Right lobe of liver (tissue), 4 donors: ENCODE measurements around the gene PCSK4.

Source experiments
- POLR2A ChIP-seq: fragments of 450-650 bp; IDR thresholded peaks from one replicate; pipeline ENCODE4 v1.6.1; 2017; ENCODE audit warnings: antibody characterized with exemption, mild to moderate bottlenecking
- TF ChIP-seq, protein P1 (sequence below), 4 donors: fragments of 200-600 bp in 3 of 4; fragments of 450-650 bp in 1 of 4; IDR thresholded peaks; one replicate each; pipeline versions ENCODE4 v1.5.1 to v1.8.0; 2016 to 2022; ENCODE audit warnings: antibody characterized with exemption in 4 of 4, mild to moderate bottlenecking in 2 of 4
- donor health status: DM: no; HTN: no; CAD: no.
- donor health status: DM: no; HTN: no; CAD: no.
- donor health status: DM: no; HTN: yes; CAD: no.

DNA sequence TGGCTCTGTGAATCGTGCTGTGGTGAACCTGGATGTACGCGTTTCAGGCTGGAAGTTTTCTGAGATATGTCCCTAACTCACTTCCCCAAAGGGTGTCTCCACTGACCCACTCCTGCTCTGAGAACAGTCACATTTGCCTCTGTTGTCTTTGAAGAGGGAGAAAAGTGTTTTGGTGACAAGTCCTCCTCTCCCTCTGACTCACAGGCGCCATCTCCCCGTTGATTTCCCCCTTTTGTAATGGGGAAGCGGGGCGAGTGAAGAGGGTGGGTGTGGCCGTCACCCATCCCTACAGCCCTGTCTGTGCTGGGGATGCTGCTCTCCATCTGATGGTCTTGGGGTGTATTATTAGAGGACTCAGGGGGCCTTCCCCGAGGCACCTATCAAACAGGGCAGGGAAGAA lies 30.7 kb downstream of the PCSK4 start:
- no peak for TF ChIP-seq POLR2A
- TF ChIP-seq, protein P1, sequence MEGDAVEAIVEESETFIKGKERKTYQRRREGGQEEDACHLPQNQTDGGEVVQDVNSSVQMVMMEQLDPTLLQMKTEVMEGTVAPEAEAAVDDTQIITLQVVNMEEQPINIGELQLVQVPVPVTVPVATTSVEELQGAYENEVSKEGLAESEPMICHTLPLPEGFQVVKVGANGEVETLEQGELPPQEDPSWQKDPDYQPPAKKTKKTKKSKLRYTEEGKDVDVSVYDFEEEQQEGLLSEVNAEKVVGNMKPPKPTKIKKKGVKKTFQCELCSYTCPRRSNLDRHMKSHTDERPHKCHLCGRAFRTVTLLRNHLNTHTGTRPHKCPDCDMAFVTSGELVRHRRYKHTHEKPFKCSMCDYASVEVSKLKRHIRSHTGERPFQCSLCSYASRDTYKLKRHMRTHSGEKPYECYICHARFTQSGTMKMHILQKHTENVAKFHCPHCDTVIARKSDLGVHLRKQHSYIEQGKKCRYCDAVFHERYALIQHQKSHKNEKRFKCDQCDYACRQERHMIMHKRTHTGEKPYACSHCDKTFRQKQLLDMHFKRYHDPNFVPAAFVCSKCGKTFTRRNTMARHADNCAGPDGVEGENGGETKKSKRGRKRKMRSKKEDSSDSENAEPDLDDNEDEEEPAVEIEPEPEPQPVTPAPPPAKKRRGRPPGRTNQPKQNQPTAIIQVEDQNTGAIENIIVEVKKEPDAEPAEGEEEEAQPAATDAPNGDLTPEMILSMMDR (IDR thresholded peaks at IDR 0.05) = no peak
